Right ventricle myocardium inferior (tissue), 1 donor: Measurements from ENCODE around the gene KCNA10. TPM values are rescaled to one million over a fixed set of nuclear protein-coding genes. Genes with fewer than 3 reads are reported as not detected.
A peak's percentile ranks its signal among the peaks of the same experiment; 100 is the strongest.

Experiments used
- ATAC-seq: fragments of 200-7000 bp; cut with Tn5 transposase; one replicate; pipeline ENCODE4 v1.9.1; 2020; ENCODE audit warnings: mild to moderate bottlenecking, moderate library complexity
- DNase-seq: peaks from one replicate; pipeline ENCODE4 v3.0.0; 2021; ENCODE audit errors: missing footprints
- intact Hi-C: fragments of 100-400 bp; cut with DNase I; formaldehyde crosslinking; loops from one replicate; pipeline ENCODE4 v1.11.0; 2022
- long read RNA-seq: library from polyadenylated mRNA; unstranded; transcript quantifications from one replicate; pipeline ENCODE4 v2.0.0, GENCODE V29; 2021
- total RNA-seq: library from RNA; stranded (reverse); fragmentation: NEBNext Ultra II Directional; extraction: Animal tissue kit (Norgen Biotek cat#: 25700); gene quantifications from one replicate; pipeline ENCODE4 v1.2.1, GENCODE V29; 2021
- donor health status: DM: no; HTN: yes; CAD: no; lungs with severe emphysema.

Gene KCNA10
- not detected for total RNA-seq
- long read RNA-seq: 0 reads

DNA sequence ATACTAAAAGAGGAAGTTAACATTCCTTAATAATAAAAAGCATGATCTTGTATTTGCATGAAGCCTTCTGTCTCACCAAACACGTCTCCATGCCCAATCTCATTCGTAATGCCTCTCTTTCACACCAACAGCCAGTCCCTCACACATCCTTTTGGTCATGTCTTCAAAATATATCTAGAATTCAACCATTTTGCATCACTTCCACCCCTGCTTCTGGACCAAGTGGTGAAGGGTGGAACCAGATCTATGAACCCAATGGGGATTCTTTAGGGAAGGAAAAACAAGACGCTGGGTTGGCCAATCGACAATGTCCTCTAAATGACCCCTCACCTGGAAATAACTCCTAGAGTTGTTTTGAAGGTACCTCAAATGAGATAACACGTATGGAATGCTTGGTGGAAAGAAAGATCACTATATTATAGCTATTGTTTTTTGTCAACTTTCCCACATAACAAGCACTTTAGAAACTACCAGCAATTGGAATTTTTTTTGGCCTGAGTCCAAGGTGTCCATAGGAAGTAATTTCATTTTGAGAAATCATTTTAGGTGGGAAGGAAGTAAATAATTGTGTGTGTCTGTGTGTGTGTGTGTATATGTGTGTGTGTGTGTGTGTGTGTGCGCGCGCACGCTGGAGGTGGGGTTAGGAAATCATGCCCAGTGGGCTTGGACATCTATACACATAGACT lies at the start of gene KCNA10:
TSS of gene KCNA10 (minus strand) at position 51 of the 686 bp plus-strand sequence. CDS start 388 bp downstream, outside the sequence.
- DNase-seq (no peak), ATAC-seq (no peak)
- intact Hi-C loops: no loop called here

DNA sequence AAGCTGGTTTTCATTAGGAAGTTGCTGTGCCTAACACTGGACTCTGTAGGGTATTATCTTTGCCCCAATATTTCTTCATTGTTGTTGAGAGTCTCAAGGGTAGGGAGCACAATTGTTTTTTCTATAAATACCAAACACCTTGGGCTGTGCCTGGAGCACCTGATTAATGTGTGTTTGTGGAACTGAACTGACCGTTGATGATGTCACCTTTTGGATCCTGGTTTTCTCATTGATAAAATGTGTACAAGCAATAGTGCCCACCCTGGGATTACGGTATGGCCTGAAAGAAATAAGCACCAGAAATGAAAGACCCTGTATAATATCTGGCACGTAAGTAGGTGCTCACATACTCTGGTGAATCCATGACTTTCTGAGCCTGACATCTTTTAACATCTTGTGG lies 47.9 kb upstream of the KCNA10 start:
- intact Hi-C loops: no loop called here
- ATAC-seq (no peak), DNase-seq (no peak)

- DNase-seq (no peak), ATAC-seq (no peak)
- intact Hi-C loops: no loop called here
Measured at GRCh38 chr1:110565565-110565964, 46.6 kb upstream of the KCNA10 start.

DNA sequence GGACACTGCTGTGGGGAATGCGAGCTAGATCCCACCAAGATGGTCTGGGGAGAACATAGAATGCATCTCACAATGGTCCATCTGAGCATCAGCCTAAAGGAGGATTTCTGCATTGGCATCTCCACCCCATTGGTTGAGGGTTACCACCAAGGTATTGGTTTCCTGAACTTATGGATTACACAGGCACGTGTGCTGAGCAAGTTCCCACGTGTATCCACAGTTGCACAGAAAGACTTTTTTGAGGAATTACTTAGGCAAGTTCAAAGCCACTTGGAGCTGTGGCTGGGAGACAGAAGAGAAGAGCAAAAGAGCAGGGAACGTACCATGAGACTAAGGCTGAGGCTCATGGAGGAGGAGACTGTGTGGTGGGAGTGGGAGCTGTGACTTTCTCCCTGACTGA lies 44.1 kb upstream of the KCNA10 start:
- intact Hi-C loops: no loop called here
- DNase-seq (no peak), ATAC-seq (no peak)

GRCh38 chr1:110561596-110561995 lies 42.6 kb upstream of the KCNA10 start:
- DNase-seq (no peak), ATAC-seq (no peak)
- intact Hi-C loops: no loop called here

- ATAC-seq: no peak
- intact Hi-C loops: loop anchor here (10.0 kb wide), 1 partner anchor 226 kb away; no protein-coding TSS in a partner anchor
- no peak for DNase-seq
Measured at GRCh38 chr1:110559157-110559556, 40.2 kb upstream of the KCNA10 start.

DNA sequence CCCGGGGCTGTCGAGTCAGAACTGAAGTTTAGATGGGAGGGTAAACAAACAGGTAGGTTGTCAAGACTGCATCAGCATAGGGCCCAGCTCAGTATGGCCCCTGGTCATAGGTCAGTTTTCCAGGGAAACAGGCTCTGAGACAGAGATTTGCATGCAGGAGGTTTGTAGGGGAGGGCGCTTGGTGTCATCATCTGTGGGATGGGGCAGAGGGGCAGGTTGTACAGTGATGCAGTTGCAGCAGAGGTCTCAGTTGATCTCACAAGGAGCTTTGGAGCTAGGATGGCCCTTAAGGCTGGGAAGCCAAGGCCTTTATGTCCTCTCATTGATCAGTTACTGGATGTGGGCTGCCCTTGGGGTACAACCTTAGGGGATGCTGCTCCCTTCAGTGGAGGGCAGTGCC lies 38.5 kb upstream of the KCNA10 start:
- DNase-seq: no peak
- no peak for ATAC-seq
- intact Hi-C loops: loop anchor here (10.0 kb wide), 1 partner anchor 227 kb away; no protein-coding TSS in a partner anchor

GRCh38 chr1:110556471-110556807 lies 37.5 kb upstream of the KCNA10 start:
- ATAC-seq: no peak
- no peak for DNase-seq
- intact Hi-C loops: loop anchor here (10.0 kb wide), 1 partner anchor 228 kb away; no protein-coding TSS in a partner anchor

- intact Hi-C loops: loop anchor here (1.0 to 10.0 kb wide), 2 partner anchors 59 to 229 kb away; no protein-coding TSS in a partner anchor
- peak; percentile 80 for DNase-seq
- peak; percentile 83 for ATAC-seq
Measured at GRCh38 chr1:110555807-110556470, 37.0 kb upstream of the KCNA10 start.

DNA sequence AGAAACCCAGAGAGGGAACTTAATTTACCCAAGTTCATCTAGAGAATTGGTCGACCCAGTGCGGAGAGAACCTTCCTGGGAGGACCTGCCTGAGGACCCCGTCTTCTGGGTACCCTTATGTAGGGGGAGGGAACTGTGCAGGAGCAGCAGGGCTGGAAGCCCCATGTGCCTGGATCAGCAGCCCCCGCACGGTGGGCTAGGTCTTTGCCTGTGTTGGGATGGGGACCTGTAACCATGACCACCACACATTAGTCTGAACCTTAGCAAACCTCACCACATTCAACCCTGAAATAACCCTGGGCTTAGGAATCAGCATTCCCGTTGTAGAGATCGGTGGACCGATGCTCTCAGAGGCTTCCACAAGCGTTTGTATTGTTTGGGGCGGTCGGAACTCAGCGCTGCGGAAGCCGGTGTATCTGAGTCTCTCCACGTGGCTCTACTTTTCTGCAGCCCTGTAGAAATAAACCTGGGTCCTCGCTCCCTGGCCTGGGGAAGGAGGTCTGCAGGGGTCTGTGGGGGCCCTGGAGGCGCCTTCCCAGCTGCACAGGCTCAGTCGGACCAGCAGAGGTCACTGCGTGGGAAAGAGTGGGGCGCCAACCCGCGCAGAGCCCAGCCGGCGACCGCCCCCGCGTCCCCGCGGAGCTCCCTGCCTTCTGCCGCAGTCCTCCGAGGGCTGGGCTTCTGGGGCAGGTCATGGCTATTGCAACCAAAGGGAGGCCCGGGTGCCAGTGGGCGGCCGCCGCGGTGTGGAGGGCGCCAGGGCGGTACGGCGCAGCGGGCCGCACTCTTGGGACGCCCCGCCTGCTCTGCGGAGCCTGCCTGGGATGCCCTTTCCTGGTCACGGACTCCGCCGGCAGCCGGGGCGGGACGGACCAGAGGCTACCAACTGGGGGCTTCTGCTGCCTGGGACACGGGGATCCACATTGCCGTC lies 36.2 kb upstream of the KCNA10 start:
- DNase-seq (peak; percentile 78), ATAC-seq (peak; percentile 85)
- intact Hi-C loops: loop anchor here (1.0 to 10.0 kb wide), 2 partner anchors 60 to 230 kb away; no protein-coding TSS in a partner anchor

DNA sequence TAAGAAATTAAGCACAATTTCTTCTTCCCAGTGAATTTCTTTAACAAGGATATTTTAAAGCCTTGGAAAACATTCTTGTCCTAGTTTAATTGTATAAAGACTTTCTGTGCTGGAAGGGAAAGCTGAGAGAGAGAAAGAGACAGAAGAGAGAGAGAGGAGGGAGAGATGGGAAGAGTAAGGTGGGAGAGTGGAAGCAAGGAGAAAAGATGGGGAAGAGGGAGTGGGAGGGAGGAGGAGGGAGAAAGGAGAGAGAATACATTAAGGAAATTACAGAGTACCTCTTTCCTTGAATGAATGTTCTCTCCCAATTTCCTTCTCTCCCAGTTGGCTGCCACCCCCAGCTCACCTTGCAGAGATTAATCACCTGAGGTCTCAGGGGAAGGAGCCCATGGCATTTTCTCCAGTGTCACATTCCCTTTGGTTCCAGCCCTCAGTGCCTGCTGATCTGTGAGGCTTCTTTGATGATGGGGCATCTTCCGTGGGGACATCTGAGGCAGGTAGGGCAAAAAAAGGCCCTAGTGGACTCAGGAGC lies 32.4 kb upstream of the KCNA10 start:
- no peak for DNase-seq
- intact Hi-C loops: loop anchor here (10.0 kb wide), 1 partner anchor 233 kb away; no protein-coding TSS in a partner anchor
- no peak for ATAC-seq

GRCh38 chr1:110549831-110550230 lies 30.9 kb upstream of the KCNA10 start:
- no peak for ATAC-seq
- intact Hi-C loops: loop anchor here (10.0 kb wide), 1 partner anchor 235 kb away; no protein-coding TSS in a partner anchor

GRCh38 chr1:110548381-110548780 lies 29.4 kb upstream of the KCNA10 start:
- ATAC-seq (no peak), DNase-seq (no peak)
- intact Hi-C loops: no loop called here

More at GRCh38 chr1:110549831-110550230, 30.9 kb upstream of the KCNA10 start:
- DNase-seq: no peak

DNA sequence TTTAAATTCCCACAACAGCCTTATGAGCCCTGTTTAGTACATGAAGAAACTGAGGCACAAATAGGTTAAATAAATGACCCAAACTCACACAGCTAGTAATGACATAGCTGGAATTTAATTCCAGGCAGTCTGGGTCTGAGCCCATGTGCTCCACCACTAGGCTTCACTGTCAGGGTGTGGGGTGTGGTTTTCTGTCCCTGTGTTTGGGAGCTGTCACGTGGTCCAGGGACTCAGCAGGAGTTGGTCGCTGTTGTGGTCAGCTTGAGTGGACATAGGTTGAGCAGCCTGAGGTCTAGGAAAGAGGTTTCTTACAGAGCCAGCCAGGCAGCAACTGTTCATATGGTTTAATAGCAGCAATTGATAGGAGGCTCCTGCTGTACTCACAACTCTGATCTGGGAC lies 28.0 kb upstream of the KCNA10 start:
- no peak for ATAC-seq
- intact Hi-C loops: no loop called here
- no peak for DNase-seq

GRCh38 chr1:110545492-110545891 lies 26.5 kb upstream of the KCNA10 start:
- intact Hi-C loops: no loop called here
- DNase-seq: no peak
- ATAC-seq: no peak

DNA sequence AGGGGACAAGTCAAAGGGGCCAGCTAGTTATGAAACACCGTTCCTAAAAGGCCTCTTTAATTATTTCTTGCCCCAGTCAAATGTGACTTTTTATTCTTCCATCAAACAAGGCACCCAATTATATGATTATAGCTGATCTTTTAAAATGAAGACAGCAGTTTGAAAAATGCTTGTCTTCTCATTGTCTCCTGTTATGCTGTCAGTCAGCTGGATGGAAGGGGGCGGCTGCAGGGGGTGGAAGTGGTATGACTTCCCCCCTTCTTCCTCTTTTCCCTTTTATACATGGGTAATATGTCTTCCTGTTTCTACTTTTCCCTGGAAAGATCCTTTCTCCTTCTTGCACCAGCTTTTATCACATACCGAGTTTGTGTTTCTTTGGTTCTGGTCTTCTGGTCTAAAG lies 25.8 kb upstream of the KCNA10 start:
- intact Hi-C loops: no loop called here
- ATAC-seq: no peak

GRCh38 chr1:110542725-110543124 lies 23.8 kb upstream of the KCNA10 start:
- intact Hi-C loops: no loop called here
- no peak for ATAC-seq
- no peak for DNase-seq

More for the DNA sequence above, 25.8 kb upstream of the KCNA10 start:
- no peak for DNase-seq

DNA sequence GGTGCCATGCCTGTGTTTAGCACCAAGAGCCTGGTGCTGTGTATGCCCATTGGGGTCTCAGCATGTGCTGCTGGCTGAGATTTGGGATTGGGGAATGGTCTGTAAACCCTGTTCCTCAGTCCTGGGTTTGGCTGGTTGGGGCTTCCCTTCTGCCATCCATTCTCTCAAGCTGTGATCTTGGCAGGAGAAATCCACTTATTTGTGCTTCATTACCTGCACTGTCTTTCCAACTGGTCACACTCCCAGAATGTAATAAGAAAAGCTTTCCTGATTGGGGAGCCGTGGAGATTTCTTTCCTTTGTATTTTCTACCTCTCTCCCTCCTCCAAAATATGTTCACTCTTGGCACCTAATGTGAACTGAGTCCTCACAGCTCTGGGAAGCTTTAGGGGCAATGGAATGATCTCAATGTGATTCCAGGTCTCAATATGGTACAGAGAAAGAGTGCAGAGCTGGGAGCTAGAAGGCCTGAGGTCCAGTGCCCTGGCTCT lies 23.0 kb upstream of the KCNA10 start:
- ATAC-seq (no peak), DNase-seq (no peak)
- intact Hi-C loops: no loop called here
